UCSD-AML1 (cell line): Measurements from ENCODE around the gene SUGCT.
"Not testable (repeated sequence)": the region's sequence is repeated elsewhere in the genome, so short reads cannot be mapped to it uniquely, and the experiment has no call there.

ENCODE experiments used
- DNase-seq: peaks from one replicate; lab custom pipeline; 2025; ENCODE audit not compliant: unreplicated experiment; lab: John Stamatoyannopoulos, UW

Gene SUGCT

DNA sequence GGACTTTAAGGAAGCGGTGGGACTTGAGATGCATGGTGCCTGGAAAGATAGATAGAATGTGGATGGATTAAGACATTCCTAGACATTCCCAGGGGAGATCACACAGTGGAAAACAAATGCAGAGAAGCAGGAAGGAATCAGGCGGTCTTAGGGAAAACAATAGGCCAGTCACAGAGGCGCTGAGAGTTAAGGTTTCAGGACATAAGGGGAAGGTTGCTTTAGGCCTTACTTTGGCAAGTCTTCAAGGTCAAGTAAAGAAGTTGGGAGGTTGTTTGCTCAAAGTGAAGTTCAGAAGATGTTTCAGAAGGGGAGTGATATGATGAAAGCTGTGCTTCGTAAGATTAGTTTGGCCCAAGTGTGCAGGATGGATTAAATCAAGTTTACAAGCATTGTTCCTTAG lies 109.4 kb downstream of the SUGCT start:
- DNase-seq: no peak

DNA sequence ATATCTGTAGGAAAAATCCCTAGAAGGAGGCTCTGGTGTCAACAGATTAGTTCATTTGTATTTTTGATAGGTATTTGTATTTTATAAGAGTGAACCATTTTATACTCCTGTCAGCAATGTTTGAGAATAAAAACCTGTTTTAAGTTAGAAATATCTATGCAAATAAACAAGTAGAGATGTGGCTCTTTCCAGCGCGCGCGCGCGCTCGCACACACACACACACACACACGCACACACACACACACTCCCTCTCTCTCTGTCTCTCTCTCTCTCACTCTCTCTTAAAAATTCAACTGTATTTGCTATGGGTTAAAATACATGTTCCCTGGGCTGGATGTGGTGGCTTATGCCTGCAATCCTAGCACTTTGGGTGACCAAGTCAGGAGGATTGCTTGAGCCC lies 113.9 kb downstream of the SUGCT start:
- no peak for DNase-seq

GRCh38 chr7:40253444-40253843 lies 118.6 kb downstream of the SUGCT start:
- not testable (repeated sequence) for DNase-seq

DNA sequence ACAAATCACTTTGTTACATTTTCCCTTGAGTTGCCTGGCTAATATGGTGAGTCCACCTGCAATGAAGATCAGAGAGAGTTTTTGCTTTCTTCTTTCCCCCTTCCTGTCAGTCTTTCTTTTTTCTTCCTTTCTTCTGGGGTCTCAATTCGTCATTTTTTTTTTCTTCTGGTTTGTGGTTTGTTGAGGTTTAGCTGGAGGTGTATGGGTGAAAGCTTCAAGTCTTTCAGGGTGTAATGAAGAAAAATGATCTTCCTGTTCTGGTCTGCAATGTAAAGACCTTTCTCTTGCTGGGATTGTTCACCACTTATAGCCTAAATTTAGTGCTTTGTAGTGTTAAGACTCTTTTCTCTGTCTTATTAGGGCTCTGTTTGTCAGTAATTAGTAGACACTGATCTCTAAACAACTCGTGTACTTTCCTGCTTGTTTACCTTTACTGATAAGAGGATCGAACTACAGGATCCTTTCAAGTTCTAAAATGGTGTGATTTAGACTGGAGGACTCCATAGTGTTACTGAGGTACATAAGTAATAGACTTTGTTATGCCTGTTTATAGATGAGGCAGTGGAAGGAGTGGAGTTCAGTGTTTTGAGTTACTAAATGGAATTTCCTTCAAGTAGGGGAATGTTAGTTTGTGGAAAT lies 129.1 kb downstream of the SUGCT start:
- no peak for DNase-seq

DNA sequence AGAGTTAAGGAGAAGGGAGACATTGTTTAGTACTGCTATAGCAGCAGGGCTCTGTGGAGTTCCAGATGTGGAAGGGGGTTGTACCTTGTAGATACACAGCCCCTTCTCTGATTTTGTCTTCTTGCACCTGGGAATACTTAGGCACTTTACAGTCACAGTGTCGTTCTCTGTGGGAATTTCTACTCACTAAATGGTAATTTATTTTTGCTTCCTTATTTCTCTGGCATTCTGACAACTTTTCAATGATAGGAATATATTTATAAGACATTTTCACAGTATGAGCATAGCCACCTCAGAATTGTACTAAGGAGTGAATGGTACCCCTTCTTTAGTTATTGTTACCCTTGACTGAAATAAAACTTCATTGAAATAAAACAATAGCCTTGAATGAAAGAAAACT lies 132.8 kb downstream of the SUGCT start:
- DNase-seq: no peak

DNA sequence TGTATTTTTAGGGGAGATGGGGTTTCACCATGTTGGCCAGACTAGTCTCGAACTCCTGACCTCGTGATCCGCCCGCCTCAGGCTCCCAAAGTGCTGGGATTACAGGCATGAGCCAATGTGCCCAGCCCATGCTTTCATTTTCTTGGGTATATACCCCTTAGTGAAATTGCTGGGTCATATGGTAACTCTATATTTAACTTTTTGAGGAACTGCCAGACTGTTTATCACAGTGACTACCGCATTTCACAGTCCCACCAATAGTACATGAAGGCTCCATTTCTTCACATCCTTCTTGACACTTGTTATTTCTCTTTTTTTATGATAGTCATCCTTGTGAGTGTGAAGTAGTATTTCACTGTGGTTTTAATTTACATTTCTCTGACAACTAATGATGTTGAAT lies 134.0 kb downstream of the SUGCT start:
- DNase-seq: not testable (repeated sequence)

GRCh38 chr7:40276061-40276460 lies 141.3 kb downstream of the SUGCT start:
- DNase-seq: no peak

- no peak for DNase-seq
These were observed 145.2 kb downstream of the SUGCT start for GRCh38 chr7:40279991-40280390.

- no peak for DNase-seq
These were observed 148.1 kb downstream of the SUGCT start for GRCh38 chr7:40282858-40283257.

DNA sequence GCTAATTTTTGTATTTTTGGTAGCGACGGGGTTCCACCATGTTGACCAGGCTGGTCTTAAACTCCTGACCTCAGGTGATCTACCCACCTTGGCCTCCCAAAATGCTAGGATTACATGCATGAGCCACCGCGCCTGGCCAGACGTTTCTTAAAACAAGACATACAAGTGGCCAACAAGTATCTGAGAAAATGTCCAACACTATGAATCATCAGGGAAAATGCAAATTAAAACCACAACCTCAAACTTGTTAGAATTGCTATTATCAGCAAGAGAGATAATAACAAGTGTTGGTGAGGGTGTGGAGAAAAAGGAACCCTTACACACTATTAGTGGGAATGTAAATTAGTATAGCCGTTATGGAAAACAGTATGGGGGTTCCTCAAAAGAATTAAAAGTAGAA lies 148.6 kb downstream of the SUGCT start:
- no peak for DNase-seq

GRCh38 chr7:40288827-40289226 lies 154.0 kb downstream of the SUGCT start:
- DNase-seq: no peak

DNA sequence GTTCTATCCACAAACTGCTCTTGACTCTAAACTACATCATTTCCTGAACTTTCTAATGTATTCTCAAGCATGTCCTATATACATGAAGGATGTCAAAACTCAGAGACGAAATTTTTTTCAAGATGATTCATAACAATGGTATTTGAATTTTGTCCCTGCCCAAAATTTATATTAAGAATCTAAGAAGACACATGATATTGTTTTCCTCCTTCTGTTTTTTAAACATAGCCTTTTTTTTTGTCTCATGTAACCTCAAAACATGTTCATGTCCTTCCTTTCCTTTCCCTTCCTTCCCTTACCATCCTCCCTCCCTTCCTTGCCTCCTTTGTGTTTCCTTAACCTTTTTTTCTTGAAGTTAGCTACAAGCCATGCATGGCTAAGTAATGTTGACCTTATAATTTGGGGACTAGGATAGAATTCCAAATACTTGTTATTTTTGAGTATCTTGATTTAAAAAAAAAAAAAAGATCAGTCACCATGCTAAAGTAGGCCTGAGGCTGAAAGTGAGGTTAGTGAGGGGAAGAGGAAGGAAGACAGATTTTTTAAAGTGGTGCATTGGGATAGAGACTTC lies 163.0 kb downstream of the SUGCT start:
- DNase-seq: no peak

GRCh38 chr7:40298421-40298820 lies 163.6 kb downstream of the SUGCT start:
- DNase-seq: no peak

- DNase-seq: no peak
These were observed 164.3 kb downstream of the SUGCT start for GRCh38 chr7:40299097-40299496.

DNA sequence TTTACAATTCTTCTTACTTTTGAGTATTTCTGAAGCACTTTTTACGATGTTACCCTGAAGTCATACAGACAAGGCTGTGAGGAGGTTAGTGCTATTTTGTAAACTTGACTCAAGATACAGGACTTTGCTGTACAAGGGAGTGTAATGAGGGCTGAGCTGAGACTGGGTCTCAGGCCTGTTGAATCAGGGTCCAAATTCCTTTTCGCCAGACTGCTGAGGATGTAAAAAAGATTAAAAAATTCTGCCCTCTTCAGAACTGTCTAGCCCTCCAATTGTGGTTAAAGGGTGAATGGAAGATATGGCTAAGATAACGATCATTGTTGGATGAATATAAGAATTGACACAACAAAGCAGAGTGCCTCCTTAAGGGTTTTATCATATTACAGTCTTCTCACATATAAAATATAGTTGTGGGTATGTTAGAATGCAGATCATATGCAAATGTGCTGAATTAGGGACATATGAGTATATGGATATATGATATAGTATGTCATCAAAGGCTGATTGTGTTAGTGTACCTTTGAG lies 165.4 kb downstream of the SUGCT start:
- DNase-seq: no peak

DNA sequence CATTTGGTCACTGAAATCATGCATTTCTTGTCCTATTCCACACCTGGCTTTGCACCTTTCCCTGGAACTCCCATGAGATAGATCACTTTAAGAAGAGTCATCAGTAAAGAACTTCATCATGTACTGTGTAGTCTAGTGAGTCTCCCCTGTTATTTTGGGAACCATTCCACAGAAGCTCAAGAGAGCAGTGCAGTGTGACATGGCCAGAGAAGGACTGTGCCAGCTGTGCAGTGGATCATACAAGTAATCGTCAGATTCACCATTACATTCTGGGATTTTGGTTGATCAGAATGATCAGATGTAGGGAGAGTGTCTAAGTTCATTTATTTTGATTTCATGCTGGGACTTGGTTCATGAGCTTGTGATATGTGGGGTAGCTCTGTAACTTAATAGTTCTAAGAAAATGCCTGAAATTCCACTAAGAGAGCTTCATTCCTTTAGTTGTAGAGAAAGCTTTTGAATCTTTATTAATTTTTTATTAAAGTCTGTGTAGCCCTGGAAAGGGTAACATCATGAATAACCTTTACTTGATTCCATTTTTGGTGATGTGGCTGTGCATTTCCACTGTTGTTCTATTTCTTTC lies 166.8 kb downstream of the SUGCT start:
- DNase-seq: no peak

DNA sequence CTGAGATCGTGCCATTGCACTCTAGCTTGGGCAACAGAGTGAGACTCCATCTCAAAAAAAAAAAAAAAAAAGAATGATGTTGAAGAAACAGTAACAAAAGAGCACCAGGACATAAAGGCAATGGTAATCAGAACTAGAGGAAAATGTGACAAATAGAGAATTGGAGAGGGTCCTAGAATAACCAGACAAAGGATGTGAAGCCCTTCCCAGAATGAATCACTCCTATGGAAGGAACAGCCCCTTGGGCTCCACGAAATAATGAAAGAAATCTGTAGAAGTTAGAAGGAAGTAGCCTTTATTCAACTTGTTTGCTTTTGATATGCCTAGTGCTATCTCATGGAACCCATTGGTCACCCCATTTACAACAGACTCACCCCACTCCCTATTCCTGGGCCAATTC lies 169.2 kb downstream of the SUGCT start:
- no peak for DNase-seq

DNA sequence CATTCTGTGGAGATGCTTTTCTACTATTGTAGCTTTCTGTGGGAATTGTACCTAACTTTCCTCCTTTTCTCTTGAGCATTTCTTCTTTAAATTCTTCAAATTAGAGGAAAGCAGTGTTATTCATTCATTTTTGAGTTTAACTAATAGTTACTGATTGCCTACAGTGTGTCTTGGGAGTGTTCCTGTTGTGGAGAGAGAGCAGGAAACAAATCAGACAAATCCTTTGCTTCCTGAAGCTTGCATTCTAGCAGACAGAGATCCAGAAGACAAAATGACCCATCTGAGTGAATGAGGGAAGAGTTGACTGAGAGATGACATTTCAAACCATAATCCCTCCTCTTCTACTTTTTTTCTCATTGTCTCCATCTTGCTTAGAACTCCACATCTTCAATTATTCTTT lies 170.4 kb downstream of the SUGCT start:
- no peak for DNase-seq

DNA sequence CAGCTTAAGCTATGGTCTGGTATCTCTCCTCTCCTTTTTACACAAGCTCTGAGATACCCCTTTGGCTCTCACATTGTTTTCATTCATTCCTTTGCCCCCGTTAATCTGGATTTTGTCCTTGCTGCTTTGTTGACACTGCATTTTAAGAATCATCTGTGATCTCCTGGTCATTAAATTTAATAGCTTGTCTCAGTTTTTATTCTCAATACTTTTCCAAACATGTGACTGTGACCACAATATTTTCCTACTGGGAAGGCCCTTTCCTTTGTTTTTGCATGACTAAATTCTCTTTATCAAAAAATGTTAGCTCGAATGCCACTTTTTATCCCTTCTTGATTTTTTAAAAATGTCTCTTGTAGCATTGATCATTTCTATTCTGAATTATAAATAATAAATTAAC lies 171.2 kb downstream of the SUGCT start:
- DNase-seq: no peak

DNA sequence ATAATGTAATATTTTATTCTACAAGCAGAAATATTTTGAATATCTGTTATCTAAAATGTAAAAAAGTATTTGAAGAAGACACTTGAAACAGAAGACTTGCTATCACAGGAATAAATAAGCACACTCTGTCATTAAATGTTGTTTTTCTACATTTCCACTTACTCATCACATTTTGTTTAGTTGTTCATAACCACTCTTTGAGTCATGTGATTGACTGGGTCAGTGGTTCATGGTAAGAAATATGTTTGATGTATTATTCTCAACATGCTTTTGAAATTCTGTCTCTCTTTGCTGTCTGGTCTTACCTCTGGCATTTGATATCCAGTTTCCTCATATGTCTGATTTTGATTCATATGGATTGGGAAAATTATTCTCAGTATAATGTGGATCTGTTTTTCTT lies 171.8 kb downstream of the SUGCT start:
- DNase-seq: no peak

DNA sequence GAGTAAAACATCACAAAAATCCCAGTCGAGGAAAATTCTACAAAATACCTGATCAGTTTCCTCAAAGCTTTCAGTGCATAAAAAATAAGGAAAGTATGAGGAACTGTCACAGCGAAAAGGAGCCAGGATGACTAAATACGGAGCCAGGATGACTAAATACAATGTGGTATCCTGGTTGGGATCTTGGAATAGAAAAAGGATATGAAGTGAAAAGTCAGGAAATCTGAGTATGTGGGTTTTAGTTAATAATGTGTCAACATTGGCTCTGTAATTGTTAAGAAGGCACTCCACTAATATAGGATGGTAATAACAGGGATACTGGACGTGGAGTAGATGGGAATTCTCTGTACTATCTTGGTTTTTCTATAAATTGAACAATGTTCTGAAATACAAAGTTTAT lies 175.5 kb downstream of the SUGCT start:
- DNase-seq: no peak

DNA sequence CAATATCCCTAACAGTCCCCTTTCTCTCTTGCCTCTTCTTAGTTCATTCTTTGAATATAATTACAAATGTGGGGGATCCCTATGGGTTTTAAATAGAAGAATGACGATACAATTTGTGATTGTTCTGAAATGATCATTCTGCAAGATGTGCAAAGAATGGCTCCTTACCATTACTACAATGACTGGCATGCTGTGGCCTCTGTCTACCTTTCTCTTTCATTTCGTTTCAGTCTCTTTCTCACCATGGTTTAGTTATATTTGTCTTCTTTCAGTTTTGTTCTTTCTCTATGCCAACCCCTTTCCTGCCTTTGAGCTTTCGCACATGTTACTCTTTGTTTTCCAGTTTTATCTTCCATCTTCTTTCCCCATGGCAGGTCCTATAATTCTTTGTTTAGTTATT lies 176.5 kb downstream of the SUGCT start:
- no peak for DNase-seq

DNA sequence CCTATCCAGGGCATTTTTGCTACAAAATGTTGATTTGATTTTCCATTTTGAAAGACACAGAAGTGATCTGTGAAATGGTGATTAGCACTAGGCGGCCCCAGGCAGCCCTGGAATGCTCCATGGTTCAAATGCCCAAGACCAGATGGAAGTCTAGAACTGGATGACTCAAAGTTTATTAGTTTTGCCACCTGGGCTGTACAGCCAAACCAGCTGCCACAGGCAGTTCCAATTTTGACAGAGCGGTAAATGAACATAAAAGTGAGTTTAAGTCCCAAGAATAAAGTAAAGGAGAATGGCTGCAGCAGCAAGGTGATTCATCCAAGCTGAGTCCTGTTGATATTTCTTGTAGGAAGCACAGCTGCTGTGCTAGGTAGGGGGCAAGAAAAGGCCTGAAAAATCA lies 180.5 kb downstream of the SUGCT start:
- no peak for DNase-seq
